Measurements from ENCODE around the gene FYN.

The FYN gene

DNA sequence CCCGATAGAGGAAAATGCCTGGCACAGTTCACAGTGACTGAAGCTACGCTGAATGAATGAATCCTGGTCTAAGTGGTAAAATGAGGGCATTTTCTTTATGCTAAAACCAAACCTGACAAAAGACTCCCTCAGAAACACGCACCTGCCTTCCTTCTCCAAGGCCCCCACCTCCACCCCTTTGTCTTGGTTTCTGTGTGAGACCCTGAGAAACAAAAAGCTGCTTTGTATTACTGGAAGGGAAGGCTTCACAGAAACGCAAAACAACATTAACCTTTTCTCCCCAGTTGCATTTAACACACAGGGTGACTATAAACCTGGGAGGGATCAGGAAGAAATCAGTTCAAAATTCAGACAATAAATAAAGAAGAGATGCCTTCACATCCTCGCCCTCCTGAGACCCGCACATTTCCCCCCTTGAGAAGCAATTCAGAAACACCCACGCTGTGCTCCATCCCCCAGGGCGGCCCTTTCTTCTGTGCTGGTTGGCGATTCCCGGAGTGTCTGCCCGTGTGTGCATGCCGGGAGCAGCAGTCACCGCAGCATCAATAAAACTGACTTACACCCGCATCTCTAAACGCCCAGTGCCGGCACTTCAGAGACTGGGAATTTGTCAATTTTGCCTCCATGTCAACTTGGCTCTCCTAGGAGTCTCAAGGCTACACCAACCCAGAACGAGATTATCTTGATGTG lies 200.3 kb downstream of the FYN start:
- no peak overlapping the region for H3K4me3 ChIP-seq (ENCODE audit: low read depth, low read length)
- TF ChIP-seq, protein P1, sequence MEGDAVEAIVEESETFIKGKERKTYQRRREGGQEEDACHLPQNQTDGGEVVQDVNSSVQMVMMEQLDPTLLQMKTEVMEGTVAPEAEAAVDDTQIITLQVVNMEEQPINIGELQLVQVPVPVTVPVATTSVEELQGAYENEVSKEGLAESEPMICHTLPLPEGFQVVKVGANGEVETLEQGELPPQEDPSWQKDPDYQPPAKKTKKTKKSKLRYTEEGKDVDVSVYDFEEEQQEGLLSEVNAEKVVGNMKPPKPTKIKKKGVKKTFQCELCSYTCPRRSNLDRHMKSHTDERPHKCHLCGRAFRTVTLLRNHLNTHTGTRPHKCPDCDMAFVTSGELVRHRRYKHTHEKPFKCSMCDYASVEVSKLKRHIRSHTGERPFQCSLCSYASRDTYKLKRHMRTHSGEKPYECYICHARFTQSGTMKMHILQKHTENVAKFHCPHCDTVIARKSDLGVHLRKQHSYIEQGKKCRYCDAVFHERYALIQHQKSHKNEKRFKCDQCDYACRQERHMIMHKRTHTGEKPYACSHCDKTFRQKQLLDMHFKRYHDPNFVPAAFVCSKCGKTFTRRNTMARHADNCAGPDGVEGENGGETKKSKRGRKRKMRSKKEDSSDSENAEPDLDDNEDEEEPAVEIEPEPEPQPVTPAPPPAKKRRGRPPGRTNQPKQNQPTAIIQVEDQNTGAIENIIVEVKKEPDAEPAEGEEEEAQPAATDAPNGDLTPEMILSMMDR (conservative IDR thresholded peaks at IDR 0.05; ENCODE audit: low read depth, low read length): no peak
- DNase-seq (ENCODE audit: low read depth): no peak

GRCh38 chr6:111669326-111669725 lies 203.9 kb downstream of the FYN start:
- H3K4me3 ChIP-seq (ENCODE audit: low read depth, low read length): no peak overlapping the region
- no peak for DNase-seq (ENCODE audit: low read depth)
- TF ChIP-seq, protein P1 (conservative IDR thresholded peaks at IDR 0.05; ENCODE audit: low read depth, low read length): no peak

- no peak overlapping the region for H3K4me3 ChIP-seq (ENCODE audit: low read depth, low read length)
- TF ChIP-seq, protein P1 (conservative IDR thresholded peaks at IDR 0.05; ENCODE audit: low read depth, low read length): peak; percentile 53
- DNase-seq (ENCODE audit: low read depth): no peak
Measured at GRCh38 chr6:111668410-111668809, 204.8 kb downstream of the FYN start.

DNA sequence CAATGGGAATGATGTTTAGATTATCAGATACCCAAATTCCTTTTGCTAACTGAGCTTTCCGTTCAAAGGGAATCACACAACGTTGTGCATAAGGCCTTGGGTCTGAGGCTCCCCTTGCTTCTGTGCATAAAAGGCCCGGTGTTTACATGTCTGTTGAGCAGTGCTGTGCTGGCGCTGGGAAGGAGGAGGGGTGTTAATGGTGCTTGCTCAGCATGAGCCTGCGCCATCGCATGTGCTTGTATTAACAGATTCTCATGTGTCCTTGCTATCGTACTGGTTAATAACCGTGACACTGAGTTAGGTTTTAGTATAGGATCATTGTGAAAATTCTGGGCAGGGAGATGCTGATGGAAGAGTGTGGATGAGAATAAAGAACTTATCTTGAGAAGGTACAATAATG lies 205.3 kb downstream of the FYN start:
- TF ChIP-seq, protein P1 (conservative IDR thresholded peaks at IDR 0.05; ENCODE audit: low read depth, low read length): no peak
- no peak overlapping the region for H3K4me3 ChIP-seq (ENCODE audit: low read depth, low read length)
- peak; percentile 28 for DNase-seq (ENCODE audit: low read depth)

DNA sequence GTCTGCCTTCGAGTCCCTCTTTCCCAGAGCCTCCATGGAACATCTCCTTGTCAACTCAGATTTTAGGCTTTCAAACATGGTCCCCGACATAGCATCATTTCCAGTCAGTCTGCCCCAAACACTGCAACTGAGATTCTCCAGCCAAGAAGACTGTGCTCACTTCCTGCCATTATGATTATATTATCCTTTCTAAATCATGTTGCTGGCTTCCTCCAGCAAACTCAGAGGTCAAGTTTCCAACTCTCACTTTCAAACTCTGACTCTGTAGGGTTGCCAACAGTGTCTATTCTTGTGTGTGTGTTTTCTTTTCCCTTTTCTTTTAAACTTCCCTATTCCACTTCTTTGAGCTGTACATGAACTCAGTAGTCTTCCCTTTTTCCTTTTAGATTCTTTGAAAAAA lies 206.4 kb downstream of the FYN start:
- peak; percentile 35 for DNase-seq (ENCODE audit: low read depth)
- TF ChIP-seq, protein P1 (conservative IDR thresholded peaks at IDR 0.05; ENCODE audit: low read depth, low read length): no peak
- H3K4me3 ChIP-seq (ENCODE audit: low read depth, low read length): no peak overlapping the region

- H3K4me3 ChIP-seq (ENCODE audit: low read depth, low read length): no peak overlapping the region
- TF ChIP-seq, protein P1 (conservative IDR thresholded peaks at IDR 0.05; ENCODE audit: low read depth, low read length): no peak
- no peak for DNase-seq (ENCODE audit: low read depth)
Measured at GRCh38 chr6:111664565-111665030, 208.7 kb downstream of the FYN start.

Data from choroid plexus epithelial cell (primary cell).